Measurements from ENCODE around the gene ARID5A.
"Not testable (repeated sequence)": the region's sequence is repeated elsewhere in the genome, so short reads cannot be mapped to it uniquely, and the experiment has no call there.

Gene ARID5A

DNA sequence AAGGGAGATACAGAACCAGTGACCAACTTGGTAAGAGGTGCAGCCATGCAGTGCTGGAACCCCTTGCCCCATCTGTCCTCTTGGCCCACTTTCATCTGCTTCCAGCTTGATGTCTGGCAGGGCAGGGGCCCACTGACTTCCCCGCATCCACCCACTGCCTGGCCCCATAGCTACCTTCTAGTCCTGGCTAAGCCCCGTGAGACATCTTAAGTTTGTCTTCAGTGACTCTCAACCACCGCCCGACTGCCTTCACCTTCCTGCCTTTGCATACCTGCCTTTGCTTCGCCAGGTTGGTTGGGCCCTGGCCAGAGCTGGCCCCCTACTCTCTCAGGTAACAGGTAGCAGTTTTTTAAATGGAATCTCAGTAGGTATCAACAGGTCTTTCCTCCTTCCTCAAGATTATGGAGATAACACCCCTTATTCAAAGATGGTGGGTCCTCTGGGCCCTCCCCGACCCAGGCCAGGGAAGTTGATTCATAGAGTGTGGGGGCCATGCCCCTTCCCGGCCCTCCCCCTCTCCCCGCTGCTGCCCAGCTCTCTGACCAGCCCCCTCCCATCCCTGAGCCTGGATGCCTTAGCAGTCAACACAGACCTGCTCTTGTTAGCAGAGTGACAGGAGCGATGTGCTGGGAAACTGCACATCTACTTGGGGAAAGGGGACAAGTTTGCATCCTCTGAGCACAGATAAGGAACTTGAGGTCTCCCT lies 2.8 kb downstream of the ARID5A start:
- no peak for DNase-seq (ENCODE audit: low spot score)

GRCh38 chr2:96540136-96540535 lies 3.6 kb downstream of the ARID5A start:
- no peak for DNase-seq (ENCODE audit: low spot score)

GRCh38 chr2:96541398-96542152 lies 5.0 kb downstream of the ARID5A start:
- no peak for DNase-seq (ENCODE audit: low spot score)

GRCh38 chr2:96542357-96542977 lies 5.9 kb downstream of the ARID5A start:
- no peak for DNase-seq (ENCODE audit: low spot score)

DNA sequence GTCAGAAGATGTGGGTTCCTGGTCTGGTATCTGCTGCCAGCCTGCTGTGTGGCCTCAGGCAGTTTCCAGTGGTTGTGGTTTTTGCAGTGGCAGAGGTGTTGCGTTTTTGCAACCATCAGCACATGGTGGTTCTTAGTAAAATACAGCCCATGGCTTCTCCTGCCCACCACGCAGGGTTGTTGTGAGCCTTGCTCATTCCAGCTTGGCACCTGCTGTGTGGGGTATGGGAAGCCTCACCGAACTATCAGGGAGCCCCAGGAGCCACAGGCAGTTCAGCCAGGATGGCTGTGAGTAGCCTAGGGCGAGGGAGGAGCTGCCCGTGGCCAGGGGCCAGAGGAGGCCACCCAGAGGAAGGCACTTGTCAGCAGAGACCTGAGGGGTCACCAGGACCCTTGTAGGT lies 9.8 kb downstream of the ARID5A start:
- DNase-seq (ENCODE audit: low spot score): no peak

DNA sequence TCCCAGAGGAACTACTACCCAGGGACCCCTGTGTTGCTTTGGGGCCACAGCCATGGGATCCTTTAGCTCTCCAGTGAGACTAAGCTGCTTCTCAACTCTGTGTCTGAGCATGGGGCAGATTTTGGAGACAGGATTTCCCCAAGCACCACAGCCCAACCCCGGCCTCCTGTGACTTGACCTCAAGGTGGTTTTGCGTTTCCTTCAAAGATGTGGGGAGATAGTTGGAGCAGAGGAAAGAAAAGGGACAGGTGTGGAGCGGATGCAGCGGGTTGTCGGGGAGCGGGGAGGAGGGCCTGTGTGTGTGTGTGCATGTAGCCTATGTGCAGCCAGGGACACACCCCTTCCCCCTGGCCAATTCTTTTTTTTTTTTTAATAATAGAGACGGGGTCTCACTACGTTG lies 10.2 kb downstream of the ARID5A start:
- DNase-seq (ENCODE audit: low spot score): no peak

DNA sequence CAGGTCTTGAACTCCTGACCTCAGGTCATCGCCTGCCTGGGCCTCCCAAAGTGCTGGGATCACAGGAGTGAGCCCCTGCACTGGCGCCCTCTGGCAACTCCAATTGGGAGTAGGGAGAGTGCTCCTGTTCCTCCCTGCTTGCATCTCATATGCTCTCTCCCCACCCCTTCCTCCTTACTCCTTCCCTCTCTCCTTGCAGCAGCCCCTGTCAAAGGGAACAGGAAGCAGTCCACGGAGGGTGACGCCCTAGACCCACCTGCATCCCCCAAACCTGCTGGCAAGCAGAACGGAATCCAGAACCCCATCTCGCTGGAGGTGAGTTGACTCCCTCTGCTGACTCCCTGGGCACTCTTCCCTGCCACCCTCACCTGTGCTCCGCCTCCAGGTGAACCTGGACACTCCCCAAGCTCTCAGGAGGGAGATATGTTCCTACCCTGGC lies 10.7 kb downstream of the ARID5A start:
- DNase-seq (ENCODE audit: low spot score): no peak

DNA sequence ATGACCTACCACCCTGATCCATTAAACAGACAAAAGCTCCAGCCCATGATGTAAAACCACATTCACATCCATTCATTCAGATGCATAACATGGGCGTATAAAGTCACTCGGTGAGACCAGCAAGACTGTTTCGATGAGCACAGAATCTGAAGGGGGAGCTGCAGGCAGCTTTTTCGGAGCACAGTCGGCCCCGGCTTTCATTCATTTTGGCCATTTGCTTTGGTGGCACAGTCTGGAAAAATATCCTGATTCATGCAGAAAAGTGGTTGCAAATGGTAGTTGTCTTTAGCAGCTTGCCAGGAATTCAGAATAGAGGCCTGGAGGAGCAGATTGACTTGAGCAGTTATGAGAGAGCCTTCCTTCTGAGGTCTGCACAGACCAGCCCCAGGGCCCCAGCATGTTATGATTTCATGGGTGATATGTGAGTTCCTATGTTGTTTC lies 11.2 kb downstream of the ARID5A start:
- DNase-seq (ENCODE audit: low spot score): no peak

DNA sequence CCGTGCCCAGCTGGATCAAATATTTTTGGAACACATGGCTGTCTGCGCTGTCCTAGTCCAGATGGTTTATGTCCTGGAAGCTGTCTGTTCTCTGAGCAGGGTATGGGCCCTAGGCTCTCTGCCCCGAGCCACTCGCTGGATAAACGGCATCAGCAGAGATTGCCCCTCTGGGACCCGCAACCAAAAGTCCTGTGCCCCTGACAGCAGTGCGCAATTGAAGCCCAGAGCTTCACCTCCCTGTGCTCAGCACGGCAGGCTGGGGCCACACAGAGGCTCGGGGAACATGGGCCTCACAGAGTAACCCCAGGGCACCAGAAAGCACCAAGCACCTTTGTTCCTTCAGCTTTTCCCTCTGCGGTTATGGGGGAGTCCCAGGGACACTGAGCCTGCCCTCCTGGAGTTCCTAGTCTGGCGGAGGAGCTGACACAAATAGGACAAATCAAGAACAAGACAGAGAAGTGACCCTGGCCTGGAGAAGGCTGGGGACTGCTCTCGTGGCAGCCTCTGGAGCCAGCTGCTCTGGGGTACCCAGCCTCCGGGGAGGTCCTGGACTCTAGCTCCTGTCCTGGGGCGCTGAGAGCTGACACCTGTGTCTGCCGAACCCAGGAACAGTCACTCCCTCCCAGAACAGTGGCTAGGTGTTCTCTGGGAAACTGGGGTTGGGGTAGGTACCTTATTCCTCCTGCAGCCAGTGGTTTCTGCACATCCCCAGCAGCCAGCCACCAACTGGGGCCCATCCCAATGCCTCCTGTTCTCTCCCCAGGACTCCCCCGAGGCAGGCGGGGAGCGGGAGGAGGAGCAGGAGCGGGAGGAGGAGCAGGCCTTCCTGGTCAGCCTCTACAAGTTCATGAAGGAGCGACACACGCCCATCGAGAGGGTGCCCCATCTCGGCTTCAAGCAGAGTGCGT lies 12.3 kb downstream of the ARID5A start:
- no peak for DNase-seq (ENCODE audit: low spot score)

DNA sequence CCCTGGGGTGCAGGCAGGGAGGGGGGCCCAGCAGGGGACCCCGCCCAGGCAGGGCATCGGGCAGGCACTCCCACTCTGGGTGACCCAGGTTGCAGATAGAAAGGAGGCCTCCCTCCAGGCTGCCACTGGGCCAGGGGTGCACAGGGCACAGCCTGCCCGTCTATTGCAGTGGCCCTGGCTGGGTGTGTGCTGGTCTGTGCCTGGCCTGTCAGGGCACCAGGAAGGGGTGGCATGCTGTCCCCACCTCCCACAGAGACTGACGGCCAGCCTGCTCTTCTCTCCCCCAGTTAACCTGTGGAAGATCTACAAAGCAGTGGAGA lies 12.9 kb downstream of the ARID5A start:
- no peak for DNase-seq (ENCODE audit: low spot score)

- no peak for DNase-seq (ENCODE audit: low spot score)
These were observed 13.6 kb downstream of the ARID5A start for GRCh38 chr2:96549967-96550786.

DNA sequence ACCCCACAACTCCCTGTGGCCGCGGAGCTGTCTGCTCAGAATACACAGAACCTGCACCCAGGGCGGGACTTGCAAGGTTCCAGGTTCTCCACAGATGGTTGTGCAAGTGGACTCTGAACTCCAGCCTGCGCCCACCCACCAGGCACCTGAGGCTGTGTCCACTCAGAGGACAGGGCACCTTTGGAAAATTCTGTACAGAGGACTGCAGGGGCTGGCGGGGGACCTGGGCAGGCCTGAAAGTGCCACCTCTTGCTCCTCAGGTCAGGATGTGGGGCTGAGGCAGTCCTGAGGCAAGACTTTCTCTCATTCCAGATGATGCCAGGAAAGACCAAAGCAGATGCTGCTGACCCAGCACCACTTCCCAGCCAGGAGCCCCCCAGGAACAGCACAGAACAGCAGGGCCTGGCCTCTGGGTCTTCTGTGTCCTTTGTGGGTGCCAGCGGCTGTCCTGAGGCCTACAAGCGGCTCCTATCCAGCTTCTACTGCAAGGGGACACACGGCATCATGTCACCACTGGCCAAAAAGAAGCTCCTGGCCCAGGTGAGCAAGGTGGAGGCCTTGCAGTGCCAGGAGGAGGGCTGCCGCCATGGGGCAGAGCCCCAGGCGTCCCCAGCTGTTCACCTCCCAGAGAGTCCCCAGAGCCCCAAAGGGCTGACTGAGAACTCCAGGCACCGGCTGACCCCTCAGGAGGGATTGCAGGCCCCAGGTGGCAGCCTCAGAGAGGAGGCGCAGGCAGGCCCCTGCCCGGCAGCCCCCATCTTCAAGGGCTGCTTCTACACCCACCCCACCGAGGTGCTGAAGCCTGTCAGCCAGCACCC lies 14.4 kb downstream of the ARID5A start:
- DNase-seq (ENCODE audit: low spot score): no peak

GRCh38 chr2:96551605-96552314 lies 15.2 kb downstream of the ARID5A start:
- DNase-seq (ENCODE audit: low spot score): no peak

DNA sequence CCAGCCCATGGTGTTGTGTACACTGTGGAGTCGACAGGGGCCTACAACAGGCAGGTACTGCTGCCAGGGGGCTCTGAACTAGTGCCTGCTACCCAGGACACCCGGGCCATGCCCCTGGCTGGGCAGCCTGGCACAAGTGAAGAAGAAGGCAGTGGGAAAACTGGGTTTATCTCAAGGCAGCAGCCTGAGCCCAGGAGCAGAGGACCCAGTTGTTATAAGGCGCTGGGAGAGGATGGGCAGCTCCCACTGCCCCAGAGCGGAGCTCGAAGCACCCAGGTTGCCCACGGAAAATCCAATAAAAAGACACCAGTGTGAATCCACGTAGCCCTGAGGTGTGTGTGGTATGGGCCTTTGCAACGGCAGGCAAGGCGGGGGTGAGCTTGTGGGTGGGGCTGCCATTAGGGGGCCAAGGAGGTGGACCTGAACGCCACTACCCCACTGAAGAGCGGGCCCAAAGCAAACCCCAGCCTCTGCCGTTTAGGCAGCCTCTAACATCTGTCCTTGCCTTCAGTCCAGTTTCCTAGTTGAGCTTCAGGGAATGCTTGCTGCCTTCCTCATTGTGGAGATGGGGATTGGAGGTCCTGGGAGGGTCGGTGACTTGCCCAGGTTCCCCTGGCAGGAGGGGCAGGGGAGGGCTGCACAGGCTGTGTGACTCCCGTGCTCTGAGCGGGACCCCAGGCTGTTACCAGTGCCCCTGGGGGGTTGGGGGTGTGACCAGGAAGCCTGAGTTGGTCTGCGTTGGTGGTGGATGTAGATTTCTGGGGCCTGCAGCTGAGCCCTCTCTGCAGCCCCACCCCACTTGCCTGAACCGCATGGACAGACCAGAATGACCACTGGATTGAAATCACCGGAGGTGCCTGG lies 16.0 kb downstream of the ARID5A start:
- DNase-seq (ENCODE audit: low spot score): no peak

GRCh38 chr2:96553176-96553956 lies 16.8 kb downstream of the ARID5A start:
- DNase-seq (ENCODE audit: low spot score): no peak

DNA sequence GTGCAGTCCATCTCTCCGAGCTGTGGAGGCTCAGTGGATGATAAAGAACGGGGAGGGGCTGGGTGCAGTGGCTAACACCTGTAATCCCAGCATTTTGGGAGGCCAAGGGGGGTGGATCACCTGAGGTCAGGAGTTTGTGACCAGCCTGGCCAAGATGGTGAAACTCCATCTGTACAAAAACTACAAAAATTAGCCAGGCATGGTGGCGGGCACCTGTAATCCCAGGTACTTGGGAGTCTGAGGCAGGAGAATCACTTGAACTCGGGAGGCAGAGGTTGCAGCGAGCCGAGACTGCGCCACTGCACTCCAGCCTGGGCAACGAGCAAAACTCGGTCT lies 17.4 kb downstream of the ARID5A start:
- not testable (repeated sequence) for DNase-seq (ENCODE audit: low spot score)

- peak; percentile 58 for DNase-seq (ENCODE audit: low spot score)
These were observed 18.0 kb downstream of the ARID5A start for GRCh38 chr2:96554293-96555145.

Data from SK-N-DZ (cell line).